ENCODE results near the gene CSNK2A1.

Gene CSNK2A1

GRCh38 chr20:432677-433299 lies 110.8 kb downstream of the CSNK2A1 start:
- TF ChIP-seq CTCF (IDR thresholded peaks at IDR 0.05), result no peak
- Histone ChIP-seq H3K4me3 (ENCODE audit: low read depth in 1 of 2, low read length in 1 of 2) (no peak overlapping the region), H3K36me3 (peaks cover 85% of the 10 kb centered on the region), H3K27me3 (no peaks in the 10 kb centered on the region), H3K9me3 (no peaks in the 10 kb centered on the region), H3K4me1 (ENCODE audit: control insufficient read depth in 1 of 2, insufficient read depth in 1 of 2, low read depth in 1 of 2, low read length in 1 of 2) (peaks cover 8 to 14% of the 10 kb centered on the region in 2 experiments), H3K27ac (peak overlapping the region; percentile 33)

GRCh38 chr20:432208-432607 lies 111.4 kb downstream of the CSNK2A1 start:
- peaks cover 91% of the 10 kb centered on the region for H3K36me3 ChIP-seq
- H3K27me3 ChIP-seq, result no peaks in the 10 kb centered on the region
- no peak for TF ChIP-seq CTCF (IDR thresholded peaks at IDR 0.05)
- H3K9me3 ChIP-seq, result no peaks in the 10 kb centered on the region
- H3K27ac ChIP-seq, result peak overlapping the region; percentile 35
- peaks cover 2 to 8% of the 10 kb centered on the region in 2 experiments for H3K4me1 ChIP-seq (ENCODE audit: control insufficient read depth in 1 of 2, insufficient read depth in 1 of 2, low read depth in 1 of 2, low read length in 1 of 2)
- H3K4me3 ChIP-seq (ENCODE audit: low read depth in 1 of 2, low read length in 1 of 2), result no peak overlapping the region

- Histone ChIP-seq H3K27me3 (no peaks in the 10 kb centered on the region), H3K36me3 (peaks cover 93% of the 10 kb centered on the region), H3K9me3 (no peaks in the 10 kb centered on the region), H3K4me3 (ENCODE audit: low read depth in 1 of 2, low read length in 1 of 2) (no peak overlapping the region), H3K4me1 (ENCODE audit: control insufficient read depth in 1 of 2, insufficient read depth in 1 of 2, low read depth in 1 of 2, low read length in 1 of 2) (peaks cover 0 to 5% of the 10 kb centered on the region in 2 experiments), H3K27ac (peak overlapping the region; percentile 35)
- TF ChIP-seq CTCF (IDR thresholded peaks at IDR 0.05), result no peak
Observed at GRCh38 chr20:431012-431904, 112.3 kb downstream of the CSNK2A1 start.

GRCh38 chr20:430091-430999 lies 113.2 kb downstream of the CSNK2A1 start:
- H3K36me3 ChIP-seq, result peaks cover 91% of the 10 kb centered on the region

More at GRCh38 chr20:430091-430999, 113.2 kb downstream of the CSNK2A1 start:
- Histone ChIP-seq H3K4me3 (ENCODE audit: low read depth in 1 of 2, low read length in 1 of 2) (no peak overlapping the region), H3K9me3 (no peaks in the 10 kb centered on the region), H3K27me3 (no peaks in the 10 kb centered on the region), H3K27ac (no peak overlapping the region), H3K4me1 (ENCODE audit: control insufficient read depth in 1 of 2, insufficient read depth in 1 of 2, low read depth in 1 of 2, low read length in 1 of 2) (peaks cover 0 to 5% of the 10 kb centered on the region in 2 experiments)
- no peak for TF ChIP-seq CTCF (IDR thresholded peaks at IDR 0.05)

All from neutrophil (primary cell).